ENCODE measurements around the gene RRM2.

RRM2 gene

GRCh38 chr2:10160203-10160955 is 37.8 kb downstream of the RRM2 start:
- no peak for DNase-seq

- no peak for DNase-seq
Observed at GRCh38 chr2:10161206-10161931, 38.8 kb downstream of the RRM2 start.

GRCh38 chr2:10161961-10162441 is 39.5 kb downstream of the RRM2 start:
- DNase-seq: peak; percentile 24

- DNase-seq: no peak
Observed at GRCh38 chr2:10162586-10163497, 40.3 kb downstream of the RRM2 start.

- DNase-seq: no peak
Observed at GRCh38 chr2:10163498-10164486, 41.3 kb downstream of the RRM2 start.

- DNase-seq: no peak
Observed at GRCh38 chr2:10164601-10165000, 42.1 kb downstream of the RRM2 start.

GRCh38 chr2:10165282-10165681 is 42.7 kb downstream of the RRM2 start:
- DNase-seq: no peak

GRCh38 chr2:10165861-10166675 is 43.5 kb downstream of the RRM2 start:
- no peak for DNase-seq

GRCh38 chr2:10166676-10167292 is 44.2 kb downstream of the RRM2 start:
- DNase-seq: no peak

- no peak for DNase-seq
Observed at GRCh38 chr2:10167316-10167715, 44.8 kb downstream of the RRM2 start.

GRCh38 chr2:10168221-10168620 is 45.7 kb downstream of the RRM2 start:
- DNase-seq: no peak

GRCh38 chr2:10169053-10169578 is 46.6 kb downstream of the RRM2 start:
- DNase-seq: no peak

- no peak for DNase-seq
Observed at GRCh38 chr2:10169581-10169980, 47.0 kb downstream of the RRM2 start.

GRCh38 chr2:10170256-10170655 is 47.7 kb downstream of the RRM2 start:
- DNase-seq: no peak

- DNase-seq: no peak
Observed at GRCh38 chr2:10171006-10171800, 48.7 kb downstream of the RRM2 start.

GRCh38 chr2:10172033-10172871 is 49.7 kb downstream of the RRM2 start:
- DNase-seq: no peak

GRCh38 chr2:10173258-10174005 is 50.9 kb downstream of the RRM2 start:
- DNase-seq: no peak

GRCh38 chr2:10174173-10174572 is 51.6 kb downstream of the RRM2 start:
- no peak for DNase-seq
